HepG2 (cell line): Measurements from ENCODE around the gene NSMF. TPM values are rescaled to one million over a fixed set of nuclear protein-coding genes. Genes with fewer than 3 reads are reported as not detected.

Experiments
- HMGXB4 ChIP-seq, 2 experiments: sonication (generic) in 1 of 2; formaldehyde crosslinking in 1 of 2; IDR thresholded peaks; 2 replicates each; pipeline versions ENCODE4 v1.4.0 to v1.6.1; 2018 to 2020; ENCODE audit warnings: missing genetic modification reagents in 2 of 2, borderline replicate concordance in 1 of 2, low read depth in 1 of 2, mild to moderate bottlenecking in 1 of 2, missing biosample characterization in 1 of 2
- HOXA3 ChIP-seq: sonication (generic); formaldehyde crosslinking; IDR thresholded peaks from 2 replicates; pipeline ENCODE4 v1.5.0; 2020; ENCODE audit warnings: missing genetic modification reagents
- MIER3 ChIP-seq: IDR thresholded peaks from 2 replicates; pipeline ENCODE4 v1.6.1; 2016; ENCODE audit warnings: missing compliant biosample characterization, borderline replicate concordance
- PITX1 ChIP-seq: sonication (generic); formaldehyde crosslinking; IDR thresholded peaks from 2 replicates; pipeline ENCODE4 v1.5.1; 2020; ENCODE audit warnings: mild to moderate bottlenecking, missing genetic modification reagents
- SP4 ChIP-seq: sonication (generic); formaldehyde crosslinking; IDR thresholded peaks from 2 replicates; pipeline ENCODE4 v1.8.1; 2023; ENCODE audit warnings: mild to moderate bottlenecking, missing genetic modification reagents
- ZBTB2 ChIP-seq: sonication (generic); formaldehyde crosslinking; IDR thresholded peaks from 2 replicates; pipeline ENCODE4 v1.8.0; 2022; ENCODE audit warnings: low read depth, missing genetic modification reagents
- ZFY ChIP-seq: sonication (generic); formaldehyde crosslinking; IDR thresholded peaks from 2 replicates; pipeline ENCODE4 v1.4.0; 2020; ENCODE audit warnings: missing genetic modification reagents
- ZNF264 ChIP-seq: sonication (generic); formaldehyde crosslinking; IDR thresholded peaks from 2 replicates; pipeline ENCODE4 v1.4.0; 2020; ENCODE audit warnings: missing genetic modification reagents
- ZNF501 ChIP-seq: sonication (generic); formaldehyde crosslinking; IDR thresholded peaks from 2 replicates; pipeline ENCODE4 v1.5.1; 2020; ENCODE audit warnings: mild to moderate bottlenecking, moderate library complexity, missing genetic modification reagents
- ZNF639 ChIP-seq: conservative IDR thresholded peaks from 2 replicates; pipeline ENCODE4 v1.6.1; 2018; ENCODE audit warnings: missing genetic modification reagents
- polyA plus RNA-seq, 8 experiments: library from polyadenylated mRNA; depleted of rRNA in 3 of 8; stranded (reverse) in 7 of 8; unstranded in 1 of 8; fragments of >200 nt; fragmentation: Illumina TruSeq in 4 of 8; extraction: Trizol in 4 of 8; gene quantifications; 2 replicates each; pipeline versions ENCODE4 v1.2.1 to v1.2.3, GENCODE V29; 2011 to 2016; ENCODE audit warnings: low read depth in 4 of 8, missing spikeins in 1 of 8, mixed read lengths in 1 of 8; ENCODE audit not compliant: insufficient read depth in 1 of 8
- total RNA-seq, 5 experiments: library from RNA; depleted of rRNA; stranded (reverse); fragments of >200 nt; fragmentation: Illumina TruSeq; extraction: Trizol; gene quantifications; 2 replicates each; pipeline ENCODE4 v1.2.3, GENCODE V29; 2016; ENCODE audit warnings: low read depth in 1 of 5
- TF ChIP-seq, protein P1 (sequence below), 2 experiments: IDR thresholded peaks; 2 replicates each; pipeline ENCODE4 v1.6.1; 2011 to 2012; ENCODE audit warnings: low read length in 2 of 2, borderline replicate concordance in 1 of 2, low read depth in 1 of 2, mild to moderate bottlenecking in 1 of 2, moderate library complexity in 1 of 2
- TF ChIP-seq, protein P2 (sequence below): sonication (generic); formaldehyde crosslinking; IDR thresholded peaks from 2 replicates; pipeline ENCODE4 v1.5.0; 2020; ENCODE audit warnings: missing genetic modification reagents
- TF ChIP-seq, protein P3 (sequence below): IDR thresholded peaks from 2 replicates; pipeline ENCODE4 v1.6.1; 2016; ENCODE audit warnings: mild to moderate bottlenecking

The NSMF gene
- total and polyA plus RNA-seq, 2 of the 13 experiments (the other 11 are each of a cell fraction or from before 2014, with no cell fraction given) = 44.3 to 183 TPM

GRCh38 chr9:137441289-137441934 lies 17.7 kb downstream of the NSMF start, which contains the start of gene ENTPD8 (continued):
- TF ChIP-seq, protein P1, sequence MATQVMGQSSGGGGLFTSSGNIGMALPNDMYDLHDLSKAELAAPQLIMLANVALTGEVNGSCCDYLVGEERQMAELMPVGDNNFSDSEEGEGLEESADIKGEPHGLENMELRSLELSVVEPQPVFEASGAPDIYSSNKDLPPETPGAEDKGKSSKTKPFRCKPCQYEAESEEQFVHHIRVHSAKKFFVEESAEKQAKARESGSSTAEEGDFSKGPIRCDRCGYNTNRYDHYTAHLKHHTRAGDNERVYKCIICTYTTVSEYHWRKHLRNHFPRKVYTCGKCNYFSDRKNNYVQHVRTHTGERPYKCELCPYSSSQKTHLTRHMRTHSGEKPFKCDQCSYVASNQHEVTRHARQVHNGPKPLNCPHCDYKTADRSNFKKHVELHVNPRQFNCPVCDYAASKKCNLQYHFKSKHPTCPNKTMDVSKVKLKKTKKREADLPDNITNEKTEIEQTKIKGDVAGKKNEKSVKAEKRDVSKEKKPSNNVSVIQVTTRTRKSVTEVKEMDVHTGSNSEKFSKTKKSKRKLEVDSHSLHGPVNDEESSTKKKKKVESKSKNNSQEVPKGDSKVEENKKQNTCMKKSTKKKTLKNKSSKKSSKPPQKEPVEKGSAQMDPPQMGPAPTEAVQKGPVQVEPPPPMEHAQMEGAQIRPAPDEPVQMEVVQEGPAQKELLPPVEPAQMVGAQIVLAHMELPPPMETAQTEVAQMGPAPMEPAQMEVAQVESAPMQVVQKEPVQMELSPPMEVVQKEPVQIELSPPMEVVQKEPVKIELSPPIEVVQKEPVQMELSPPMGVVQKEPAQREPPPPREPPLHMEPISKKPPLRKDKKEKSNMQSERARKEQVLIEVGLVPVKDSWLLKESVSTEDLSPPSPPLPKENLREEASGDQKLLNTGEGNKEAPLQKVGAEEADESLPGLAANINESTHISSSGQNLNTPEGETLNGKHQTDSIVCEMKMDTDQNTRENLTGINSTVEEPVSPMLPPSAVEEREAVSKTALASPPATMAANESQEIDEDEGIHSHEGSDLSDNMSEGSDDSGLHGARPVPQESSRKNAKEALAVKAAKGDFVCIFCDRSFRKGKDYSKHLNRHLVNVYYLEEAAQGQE (IDR thresholded peaks at IDR 0.05; ENCODE audit: borderline replicate concordance in 1 of 2, low read depth in 1 of 2, low read length in 2 of 2) = peak in 1 of 2 experiments; percentile 41; a peak in 1 of 4 replicates
- TF ChIP-seq HOXA3 (CRISPR knock-in tag) (peak; percentile 68; the same call in 1 of the 2 replicates), ZNF639 (CRISPR knock-in tag) (peak; percentile 98), ZNF264 (peak; percentile 57; the same call in 1 of the 2 replicates), ZBTB2 (peak; percentile 97), PITX1 (0 out of 2 replicates have a peak, but pooled peaks have one; percentile 16), ZFY (CRISPR knock-in tag) (peak; percentile 72), HMGXB4 (CRISPR knock-in tag; IDR thresholded peaks at IDR 0.05; ENCODE audit: borderline replicate concordance in 1 of 2, low read depth in 1 of 2) (peak; percentile 44 to 51; a peak in 2 of 4 replicates), SP4 (peak; percentile 85), ZNF501 (CRISPR knock-in tag) (peak; percentile 82), MIER3 (no peak)
- TF ChIP-seq, protein P2, sequence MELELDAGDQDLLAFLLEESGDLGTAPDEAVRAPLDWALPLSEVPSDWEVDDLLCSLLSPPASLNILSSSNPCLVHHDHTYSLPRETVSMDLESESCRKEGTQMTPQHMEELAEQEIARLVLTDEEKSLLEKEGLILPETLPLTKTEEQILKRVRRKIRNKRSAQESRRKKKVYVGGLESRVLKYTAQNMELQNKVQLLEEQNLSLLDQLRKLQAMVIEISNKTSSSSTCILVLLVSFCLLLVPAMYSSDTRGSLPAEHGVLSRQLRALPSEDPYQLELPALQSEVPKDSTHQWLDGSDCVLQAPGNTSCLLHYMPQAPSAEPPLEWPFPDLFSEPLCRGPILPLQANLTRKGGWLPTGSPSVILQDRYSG (CRISPR knock-in tag) = no peak
- TF ChIP-seq, protein P3, sequence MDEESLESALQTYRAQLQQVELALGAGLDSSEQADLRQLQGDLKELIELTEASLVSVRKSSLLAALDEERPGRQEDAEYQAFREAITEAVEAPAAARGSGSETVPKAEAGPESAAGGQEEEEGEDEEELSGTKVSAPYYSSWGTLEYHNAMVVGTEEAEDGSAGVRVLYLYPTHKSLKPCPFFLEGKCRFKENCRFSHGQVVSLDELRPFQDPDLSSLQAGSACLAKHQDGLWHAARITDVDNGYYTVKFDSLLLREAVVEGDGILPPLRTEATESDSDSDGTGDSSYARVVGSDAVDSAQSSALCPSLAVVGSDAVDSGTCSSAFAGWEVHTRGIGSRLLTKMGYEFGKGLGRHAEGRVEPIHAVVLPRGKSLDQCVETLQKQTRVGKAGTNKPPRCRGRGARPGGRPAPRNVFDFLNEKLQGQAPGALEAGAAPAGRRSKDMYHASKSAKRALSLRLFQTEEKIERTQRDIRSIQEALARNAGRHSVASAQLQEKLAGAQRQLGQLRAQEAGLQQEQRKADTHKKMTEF (CRISPR knock-in tag) = peak; percentile 90
